ENCODE results near the gene BIRC7.

- TF ChIP-seq ZNF281 (CRISPR knock-in tag; IDR thresholded peaks at IDR 0.05), result no peak
- no peak for TF ChIP-seq USF2 (CRISPR knock-in tag; IDR thresholded peaks at IDR 0.05)
- TF ChIP-seq, protein P1, sequence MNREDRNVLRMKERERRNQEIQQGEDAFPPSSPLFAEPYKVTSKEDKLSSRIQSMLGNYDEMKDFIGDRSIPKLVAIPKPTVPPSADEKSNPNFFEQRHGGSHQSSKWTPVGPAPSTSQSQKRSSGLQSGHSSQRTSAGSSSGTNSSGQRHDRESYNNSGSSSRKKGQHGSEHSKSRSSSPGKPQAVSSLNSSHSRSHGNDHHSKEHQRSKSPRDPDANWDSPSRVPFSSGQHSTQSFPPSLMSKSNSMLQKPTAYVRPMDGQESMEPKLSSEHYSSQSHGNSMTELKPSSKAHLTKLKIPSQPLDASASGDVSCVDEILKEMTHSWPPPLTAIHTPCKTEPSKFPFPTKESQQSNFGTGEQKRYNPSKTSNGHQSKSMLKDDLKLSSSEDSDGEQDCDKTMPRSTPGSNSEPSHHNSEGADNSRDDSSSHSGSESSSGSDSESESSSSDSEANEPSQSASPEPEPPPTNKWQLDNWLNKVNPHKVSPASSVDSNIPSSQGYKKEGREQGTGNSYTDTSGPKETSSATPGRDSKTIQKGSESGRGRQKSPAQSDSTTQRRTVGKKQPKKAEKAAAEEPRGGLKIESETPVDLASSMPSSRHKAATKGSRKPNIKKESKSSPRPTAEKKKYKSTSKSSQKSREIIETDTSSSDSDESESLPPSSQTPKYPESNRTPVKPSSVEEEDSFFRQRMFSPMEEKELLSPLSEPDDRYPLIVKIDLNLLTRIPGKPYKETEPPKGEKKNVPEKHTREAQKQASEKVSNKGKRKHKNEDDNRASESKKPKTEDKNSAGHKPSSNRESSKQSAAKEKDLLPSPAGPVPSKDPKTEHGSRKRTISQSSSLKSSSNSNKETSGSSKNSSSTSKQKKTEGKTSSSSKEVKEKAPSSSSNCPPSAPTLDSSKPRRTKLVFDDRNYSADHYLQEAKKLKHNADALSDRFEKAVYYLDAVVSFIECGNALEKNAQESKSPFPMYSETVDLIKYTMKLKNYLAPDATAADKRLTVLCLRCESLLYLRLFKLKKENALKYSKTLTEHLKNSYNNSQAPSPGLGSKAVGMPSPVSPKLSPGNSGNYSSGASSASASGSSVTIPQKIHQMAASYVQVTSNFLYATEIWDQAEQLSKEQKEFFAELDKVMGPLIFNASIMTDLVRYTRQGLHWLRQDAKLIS (CRISPR knock-in tag; IDR thresholded peaks at IDR 0.05; ENCODE audit: borderline replicate concordance), result no peak
- TF ChIP-seq SMAD4 (CRISPR knock-in tag; IDR thresholded peaks at IDR 0.05), result no peak
- TF ChIP-seq, protein P2, sequence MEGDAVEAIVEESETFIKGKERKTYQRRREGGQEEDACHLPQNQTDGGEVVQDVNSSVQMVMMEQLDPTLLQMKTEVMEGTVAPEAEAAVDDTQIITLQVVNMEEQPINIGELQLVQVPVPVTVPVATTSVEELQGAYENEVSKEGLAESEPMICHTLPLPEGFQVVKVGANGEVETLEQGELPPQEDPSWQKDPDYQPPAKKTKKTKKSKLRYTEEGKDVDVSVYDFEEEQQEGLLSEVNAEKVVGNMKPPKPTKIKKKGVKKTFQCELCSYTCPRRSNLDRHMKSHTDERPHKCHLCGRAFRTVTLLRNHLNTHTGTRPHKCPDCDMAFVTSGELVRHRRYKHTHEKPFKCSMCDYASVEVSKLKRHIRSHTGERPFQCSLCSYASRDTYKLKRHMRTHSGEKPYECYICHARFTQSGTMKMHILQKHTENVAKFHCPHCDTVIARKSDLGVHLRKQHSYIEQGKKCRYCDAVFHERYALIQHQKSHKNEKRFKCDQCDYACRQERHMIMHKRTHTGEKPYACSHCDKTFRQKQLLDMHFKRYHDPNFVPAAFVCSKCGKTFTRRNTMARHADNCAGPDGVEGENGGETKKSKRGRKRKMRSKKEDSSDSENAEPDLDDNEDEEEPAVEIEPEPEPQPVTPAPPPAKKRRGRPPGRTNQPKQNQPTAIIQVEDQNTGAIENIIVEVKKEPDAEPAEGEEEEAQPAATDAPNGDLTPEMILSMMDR (IDR thresholded peaks at IDR 0.05), result no peak
- TF ChIP-seq ZNF232 (CRISPR knock-in tag; IDR thresholded peaks at IDR 0.05), result no peak
- TF ChIP-seq NFYB (CRISPR knock-in tag; conservative IDR thresholded peaks at IDR 0.05; ENCODE audit: low read depth), result no peak
- TF ChIP-seq FOXP1 (CRISPR knock-in tag; IDR thresholded peaks at IDR 0.05; ENCODE audit: borderline replicate concordance), result no peak
These were observed 13.3 kb downstream of the BIRC7 start for GRCh38 chr20:63248835-63249591.

Measured in WTC11 (cell line).